Effector CD4-positive, alpha-beta T cell (primary cell): ENCODE results near the gene MDN1.

ENCODE experiments used
- DNase-seq: peaks from one replicate; pipeline ENCODE4 v3.0.0-alpha.2; 2020

Gene MDN1

DNA sequence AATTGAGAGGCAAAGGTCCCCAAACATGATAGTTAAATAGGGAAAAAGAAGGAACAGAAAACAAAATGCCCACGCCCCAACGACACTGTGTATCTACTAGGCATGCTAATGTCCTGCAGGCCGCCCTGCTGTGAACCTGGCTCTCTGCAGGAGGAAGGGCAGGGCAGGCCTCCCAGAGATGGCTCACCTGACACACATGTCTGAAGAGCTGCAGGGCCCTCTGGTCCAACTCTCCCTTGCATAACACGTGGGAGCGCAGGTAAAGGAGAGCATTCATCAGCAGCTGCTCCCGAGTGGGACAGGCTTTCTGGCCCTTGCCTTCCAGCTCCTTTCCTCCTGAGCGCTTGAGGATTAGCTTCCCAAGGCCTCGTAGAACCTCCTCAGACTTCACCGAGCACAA is 127.3 kb downstream of the MDN1 start:
- DNase-seq, result no peak

DNA sequence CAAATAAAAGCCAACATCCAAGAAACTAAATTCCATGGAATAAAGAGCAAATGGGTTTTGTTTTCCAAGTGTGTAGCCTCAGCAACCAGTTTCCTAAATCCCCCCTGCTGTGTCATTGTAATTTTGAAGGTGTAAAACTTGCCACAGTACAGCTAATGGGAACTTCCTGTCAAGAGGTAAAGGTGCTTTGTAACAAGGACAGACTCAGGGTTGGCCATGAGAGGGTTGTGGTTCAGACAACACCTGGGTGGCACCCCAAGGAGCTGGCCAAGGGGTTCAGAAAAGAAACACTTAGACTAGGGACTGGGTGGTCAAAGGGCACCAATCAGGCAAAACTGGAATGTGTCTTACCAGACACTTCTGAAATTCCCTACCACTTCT is 128.7 kb downstream of the MDN1 start:
- DNase-seq, result no peak

DNA sequence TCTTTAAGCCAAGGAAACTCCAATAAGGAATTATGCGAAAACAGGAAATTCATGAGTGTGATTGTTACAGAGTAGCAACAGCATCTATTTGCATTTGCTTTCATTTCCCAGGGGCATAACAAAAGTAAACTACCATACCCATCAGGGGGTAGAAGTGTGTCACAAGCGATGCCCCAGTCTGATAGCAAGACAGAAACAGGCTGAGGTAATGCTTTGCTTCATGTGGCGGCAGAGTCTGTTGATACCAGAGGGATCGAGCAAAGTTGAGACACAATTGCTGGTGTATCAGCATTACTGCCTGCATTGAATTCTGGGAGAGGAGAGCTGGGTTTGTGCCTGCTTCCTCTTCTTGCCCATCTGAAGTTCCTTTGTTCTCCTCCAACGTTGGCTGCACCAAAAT is 129.9 kb downstream of the MDN1 start:
- DNase-seq, result no peak

DNA sequence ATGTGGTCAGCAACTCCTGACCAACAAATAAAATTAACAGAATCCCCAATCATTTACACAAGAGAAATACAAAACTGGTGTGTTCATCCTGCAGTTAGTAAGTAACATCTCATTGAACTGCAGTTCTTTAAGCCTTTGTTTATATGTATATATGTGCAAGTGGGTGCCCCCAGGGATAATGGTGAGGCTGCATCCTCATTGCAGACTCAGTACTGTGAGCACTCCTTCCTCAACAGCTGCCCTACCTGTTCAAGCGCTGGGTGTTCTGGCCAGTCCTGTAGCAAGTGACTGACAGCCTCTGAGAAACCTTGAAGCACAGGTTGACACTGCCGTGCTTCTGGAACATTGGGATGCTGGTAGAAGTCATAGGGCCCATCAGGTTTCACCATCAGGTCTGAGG is 131.3 kb downstream of the MDN1 start:
- DNase-seq, result no peak

DNA sequence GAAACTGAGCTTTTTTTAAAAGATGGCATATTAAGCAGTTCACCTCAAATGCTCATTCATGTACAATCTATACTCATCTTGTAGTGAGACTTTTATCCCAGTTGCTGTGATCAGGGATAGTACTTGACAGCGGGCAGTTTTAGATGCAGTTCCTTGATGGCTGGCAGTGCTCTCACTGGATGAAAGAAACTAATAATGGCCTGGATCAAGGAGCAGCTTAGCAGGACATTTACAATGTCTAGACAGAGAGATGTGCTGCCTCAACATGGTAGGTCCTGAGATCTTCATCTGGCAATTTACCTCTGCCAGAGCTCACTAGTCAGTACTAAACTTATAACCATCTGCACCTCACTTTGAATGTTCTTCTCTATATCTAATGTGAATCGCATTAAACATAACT is 134.3 kb downstream of the MDN1 start:
- DNase-seq, result no peak

DNA sequence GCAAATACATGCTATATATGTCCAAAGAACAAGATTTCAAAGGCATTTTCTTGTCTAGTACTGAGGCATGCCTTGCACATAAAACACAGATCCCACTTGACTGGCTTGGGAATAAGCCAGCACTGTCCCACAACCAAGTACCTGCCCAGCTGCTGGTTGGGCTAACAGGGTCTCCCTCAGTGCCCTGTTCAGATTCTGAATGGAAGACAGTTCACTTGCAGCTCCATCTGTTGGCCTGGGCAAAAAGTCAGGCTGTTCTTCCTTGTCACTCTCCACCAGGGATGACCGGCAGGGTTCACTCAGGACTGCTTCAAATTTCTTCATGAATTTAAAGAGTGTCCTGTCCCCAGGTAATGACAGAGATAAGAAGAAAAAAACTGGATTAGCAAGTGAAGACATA is 136.6 kb downstream of the MDN1 start:
- DNase-seq, result no peak

DNA sequence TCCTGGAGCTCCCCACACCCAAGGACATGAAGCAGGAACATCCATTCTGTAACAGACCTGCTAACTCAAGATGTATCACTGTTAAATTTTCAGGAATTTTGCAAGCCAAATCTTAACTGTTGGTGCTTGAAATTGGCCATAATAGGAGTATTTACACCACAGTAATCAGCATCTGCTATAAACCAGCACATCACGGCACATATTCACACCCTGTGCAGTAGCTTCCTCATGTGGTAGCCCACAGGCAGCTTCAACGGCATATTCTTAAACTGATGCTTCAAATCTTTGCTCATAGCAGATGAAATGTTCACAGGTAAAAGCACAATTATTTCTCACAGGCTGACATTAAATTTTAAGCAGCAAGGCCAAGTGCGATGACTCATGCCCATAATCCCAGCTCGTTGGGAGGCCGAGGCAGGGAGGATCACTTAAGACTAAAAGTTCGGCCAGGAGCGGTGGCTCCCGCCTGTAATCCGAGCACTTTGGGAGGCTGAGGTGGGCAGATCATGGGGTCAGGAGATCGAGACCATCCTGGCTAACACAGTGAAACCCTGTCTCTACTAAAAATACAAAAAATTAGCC is 137.5 kb downstream of the MDN1 start:
- DNase-seq, result no peak

DNA sequence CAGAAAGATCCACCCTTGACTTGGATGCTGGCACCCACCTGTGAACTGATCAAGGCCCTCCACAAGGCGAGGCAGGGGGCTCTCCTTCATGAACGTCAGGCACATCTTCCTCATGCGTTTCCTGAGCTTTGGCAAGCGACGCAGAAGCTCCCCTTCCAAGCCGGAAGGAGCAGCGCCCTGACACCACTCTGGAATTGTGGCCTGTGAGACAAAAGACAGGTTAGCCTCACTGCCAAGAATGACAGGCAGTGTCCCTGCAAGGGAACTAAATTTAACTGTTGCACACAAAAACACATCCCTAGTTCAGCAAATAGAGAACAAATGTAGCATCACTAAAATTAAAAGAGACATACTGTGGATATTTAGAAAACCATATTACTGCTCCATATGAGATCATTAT is 139.0 kb downstream of the MDN1 start:
- no peak for DNase-seq

DNA sequence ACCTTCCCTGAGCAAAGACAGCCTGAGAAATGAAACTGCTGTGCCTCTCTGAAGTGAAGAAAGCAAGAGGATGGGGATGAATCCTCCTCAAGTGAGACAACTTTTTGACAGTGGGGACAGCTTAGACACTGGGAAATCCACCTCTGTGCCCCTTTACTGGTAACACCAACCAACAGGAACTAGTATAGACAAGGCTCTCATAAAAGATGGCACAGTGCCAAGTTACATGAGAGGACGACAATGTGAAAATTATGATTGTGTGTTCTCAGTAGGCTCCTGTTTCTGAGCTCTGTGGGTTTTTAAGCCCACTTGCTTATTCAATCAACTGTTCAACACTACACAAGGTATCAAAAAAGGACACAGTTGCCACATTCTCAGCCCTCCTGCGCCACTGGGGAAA is 139.4 kb downstream of the MDN1 start:
- no peak for DNase-seq

DNA sequence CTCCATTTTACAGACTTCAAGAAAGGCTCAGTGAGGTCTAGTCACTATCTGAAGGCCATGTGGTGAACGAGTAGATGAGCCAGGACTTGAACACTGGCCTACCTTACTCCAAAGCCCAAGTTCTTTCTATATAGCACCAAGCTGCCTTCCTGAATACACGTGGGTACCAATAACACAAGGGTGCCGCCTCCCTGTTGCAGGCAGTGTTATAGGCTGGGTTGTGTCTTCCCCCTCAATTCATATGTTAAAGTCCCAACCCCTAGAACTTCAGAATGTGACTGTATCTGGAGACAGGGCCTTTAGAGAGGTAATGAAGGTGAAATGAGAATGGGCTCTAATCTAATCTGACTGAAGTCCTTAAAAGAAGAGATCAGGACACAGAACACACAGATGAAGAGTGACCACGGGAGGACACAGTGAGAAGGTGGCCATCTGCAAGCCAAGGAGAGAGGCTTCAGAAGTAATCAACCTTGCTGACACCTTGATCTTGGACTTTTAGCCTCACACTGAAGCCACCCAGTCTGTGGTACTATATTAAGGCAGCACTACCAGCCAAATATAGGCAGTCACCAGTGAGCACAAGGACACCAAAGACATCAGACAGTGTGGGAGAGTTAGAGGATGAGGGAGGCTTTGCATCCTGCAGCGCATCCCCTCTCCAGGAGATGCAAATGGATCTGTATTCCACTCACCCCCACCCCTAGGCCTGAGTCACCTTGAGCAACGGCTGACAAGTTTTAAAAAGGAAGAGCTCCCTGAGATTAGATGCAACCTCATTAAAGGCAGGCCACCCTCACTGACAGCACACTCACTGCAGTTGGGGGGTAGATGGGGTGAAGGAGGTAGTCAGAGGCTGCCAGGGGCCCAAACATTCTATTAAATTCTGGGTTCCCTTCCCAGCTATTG is 140.1 kb downstream of the MDN1 start:
- no peak for DNase-seq

DNA sequence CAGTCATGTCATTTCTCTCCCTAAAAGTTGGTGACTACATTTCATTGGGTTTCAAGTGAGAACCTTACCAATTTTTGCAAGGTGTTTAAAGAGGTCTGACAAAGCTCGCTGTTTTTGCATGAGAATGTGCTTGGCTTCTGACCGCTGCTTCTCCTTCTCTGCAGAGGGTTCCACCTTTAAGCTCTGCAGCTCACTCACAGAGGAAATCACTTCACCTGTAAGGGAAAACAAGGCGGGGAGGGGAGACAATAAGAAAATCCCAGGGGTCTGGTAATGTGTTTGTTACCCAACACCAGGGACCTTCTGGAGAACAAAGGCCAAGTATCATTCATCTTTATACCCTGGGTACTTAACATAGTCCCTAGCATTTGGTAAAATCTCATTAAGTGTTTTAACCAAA is 141.1 kb downstream of the MDN1 start:
- no peak for DNase-seq

DNA sequence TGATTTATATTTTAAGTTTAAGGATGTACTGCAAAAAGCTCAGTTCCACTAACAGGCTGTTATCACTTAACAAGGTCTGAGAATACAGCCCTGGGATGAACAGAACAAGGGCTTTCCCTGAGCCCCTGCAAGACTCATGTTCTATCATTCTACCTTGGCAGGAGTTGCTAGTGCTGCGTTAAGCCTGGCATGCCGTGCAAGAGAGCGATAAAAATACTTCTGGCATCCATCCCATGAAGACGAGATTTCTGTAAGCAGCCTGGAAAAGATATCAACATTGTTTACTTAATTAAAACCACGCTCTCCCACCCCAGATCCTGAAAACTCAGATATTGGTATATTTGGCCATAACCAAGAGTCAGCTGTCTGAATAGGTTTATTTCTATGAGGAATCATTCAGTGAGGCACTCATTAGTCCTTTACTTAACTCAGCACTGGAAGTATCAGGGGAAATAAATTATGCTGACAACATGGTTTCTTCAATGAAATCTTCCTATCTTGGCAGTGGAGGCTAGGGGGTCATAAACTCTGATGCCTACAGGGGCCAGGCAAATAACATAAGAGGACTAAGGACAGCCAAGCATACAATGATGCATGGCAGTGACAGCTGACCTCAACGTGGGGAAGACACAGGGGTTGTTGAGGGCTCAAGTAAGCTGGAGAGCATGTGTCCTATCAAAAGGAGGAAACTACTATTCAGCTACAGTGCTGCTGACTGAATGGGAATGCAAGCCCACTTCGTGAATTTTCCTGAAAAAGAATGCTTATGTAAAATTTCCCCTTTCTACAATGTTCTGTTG is 143.4 kb downstream of the MDN1 start:
- DNase-seq, result no peak

DNA sequence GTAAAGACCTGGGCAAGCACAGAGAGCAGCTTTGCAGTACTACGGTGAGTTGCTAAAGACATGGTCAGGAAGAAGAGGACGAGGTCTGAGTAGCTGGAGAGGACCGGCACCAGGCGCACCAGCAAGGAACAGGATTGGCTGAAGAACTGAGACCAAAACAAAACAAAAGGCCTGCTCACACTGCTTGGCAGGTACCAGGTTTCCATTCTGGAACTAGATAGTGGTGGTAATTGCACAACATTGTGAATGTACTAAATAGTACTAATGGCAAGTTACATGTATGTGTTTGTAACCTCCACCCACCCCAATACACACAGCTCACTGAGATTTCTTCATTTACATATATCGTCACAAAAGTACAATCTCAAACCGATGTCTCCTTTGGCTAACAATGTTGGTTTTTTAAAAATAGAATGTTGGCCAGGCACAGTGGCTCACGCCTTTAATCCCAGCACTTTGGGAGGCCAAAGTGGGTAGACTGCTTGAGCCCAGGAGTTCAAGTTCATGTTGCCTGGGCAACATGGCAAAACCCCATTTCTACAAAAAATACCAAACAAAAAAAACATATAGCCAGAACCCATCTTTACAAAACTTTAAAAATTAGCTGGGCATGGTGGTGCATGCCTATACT is 148.5 kb downstream of the MDN1 start:
- no peak for DNase-seq

DNA sequence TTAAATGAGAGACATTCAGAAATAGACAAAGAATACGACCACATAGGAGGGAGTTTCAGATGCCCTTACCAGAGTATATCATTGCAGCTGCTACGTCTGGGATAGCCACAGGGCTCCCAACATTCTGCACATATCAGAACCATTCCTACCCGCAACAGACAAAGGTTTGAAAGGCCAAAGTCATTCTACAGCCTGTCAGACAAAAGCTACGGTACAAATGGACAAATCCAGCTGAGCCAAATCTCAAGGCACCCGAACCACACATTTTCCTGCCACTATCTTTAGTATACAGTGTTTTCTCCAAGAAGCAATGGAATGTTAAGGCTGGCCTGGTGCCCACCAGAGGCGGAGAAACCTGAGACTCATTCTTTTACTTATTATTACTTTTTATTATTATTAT is 150.6 kb downstream of the MDN1 start:
- DNase-seq, result no peak

DNA sequence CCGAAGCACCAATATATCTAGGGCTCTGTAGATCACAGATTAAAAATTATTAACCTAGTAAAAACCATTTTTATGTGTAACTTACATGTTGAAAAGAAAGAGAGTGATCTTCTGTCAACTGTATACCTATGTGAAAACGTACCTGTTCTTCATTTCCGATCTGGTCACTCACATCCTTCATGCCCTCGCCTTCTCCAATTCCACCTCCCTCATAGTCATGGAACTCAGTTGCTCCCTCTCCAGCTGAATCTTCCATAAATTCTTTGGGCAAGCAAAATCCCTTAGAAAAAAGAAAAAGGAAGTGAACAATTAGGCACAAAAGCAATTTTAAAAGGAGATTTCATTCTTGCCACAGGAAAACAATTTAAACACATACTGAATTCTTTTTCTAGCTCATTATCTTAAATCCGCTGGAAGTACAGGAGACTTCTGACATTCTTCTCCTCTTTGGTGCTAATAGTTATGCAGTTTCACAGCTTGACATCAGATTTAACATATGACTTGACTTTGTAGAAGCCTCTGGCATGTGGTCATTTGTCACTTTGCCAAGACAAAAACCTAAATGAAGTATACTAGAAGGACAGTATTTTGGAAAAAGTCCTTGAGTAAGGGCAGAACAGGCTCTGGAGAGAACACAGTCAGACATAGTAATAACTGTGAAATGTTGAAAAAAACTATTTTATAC is 151.6 kb downstream of the MDN1 start:
- DNase-seq, result no peak

DNA sequence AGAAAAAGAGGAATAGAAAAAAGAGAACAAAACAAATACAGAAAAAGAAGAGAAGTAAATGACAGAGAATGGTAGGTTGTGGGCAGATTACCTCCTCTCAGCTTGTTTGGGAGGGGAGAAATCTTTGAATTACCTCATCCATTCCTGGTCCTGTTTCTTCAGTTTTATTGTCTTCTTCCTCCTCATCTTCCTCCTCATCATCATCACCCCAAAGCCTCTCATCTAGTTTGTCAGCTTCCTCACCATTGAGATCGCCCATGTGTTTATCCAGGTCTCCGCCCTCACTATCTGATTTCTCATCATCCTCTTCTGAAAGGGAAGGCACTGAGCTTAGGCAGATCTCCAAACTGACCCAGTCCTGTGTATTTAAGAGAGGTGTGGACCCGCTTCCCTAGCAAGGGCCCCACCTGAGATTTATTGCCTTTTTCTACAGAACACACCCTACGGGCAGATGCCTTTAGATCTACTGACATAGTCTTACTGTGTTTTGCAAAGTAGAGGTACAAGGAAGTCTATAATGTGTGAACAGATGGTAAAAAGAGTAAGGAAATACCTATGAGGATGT is 156.9 kb downstream of the MDN1 start:
- no peak for DNase-seq

DNA sequence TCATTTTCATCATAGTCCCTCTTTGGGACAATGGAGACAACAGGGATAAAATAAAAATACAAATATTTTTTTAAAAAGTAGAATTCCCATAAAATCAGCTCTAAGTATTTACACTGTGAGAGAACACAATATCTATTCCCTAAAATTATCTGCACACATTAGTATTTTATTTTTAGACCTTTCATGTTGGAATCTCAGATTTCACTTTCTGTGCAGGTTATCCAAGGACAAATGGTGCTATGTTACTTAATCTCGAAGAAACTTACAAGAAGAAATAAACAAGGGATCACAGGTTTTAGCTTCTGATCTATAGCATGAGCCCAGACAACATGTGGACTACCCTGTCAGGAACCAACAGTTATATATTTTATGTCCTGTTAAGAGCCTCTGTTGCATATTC is 158.0 kb downstream of the MDN1 start:
- DNase-seq, result no peak

DNA sequence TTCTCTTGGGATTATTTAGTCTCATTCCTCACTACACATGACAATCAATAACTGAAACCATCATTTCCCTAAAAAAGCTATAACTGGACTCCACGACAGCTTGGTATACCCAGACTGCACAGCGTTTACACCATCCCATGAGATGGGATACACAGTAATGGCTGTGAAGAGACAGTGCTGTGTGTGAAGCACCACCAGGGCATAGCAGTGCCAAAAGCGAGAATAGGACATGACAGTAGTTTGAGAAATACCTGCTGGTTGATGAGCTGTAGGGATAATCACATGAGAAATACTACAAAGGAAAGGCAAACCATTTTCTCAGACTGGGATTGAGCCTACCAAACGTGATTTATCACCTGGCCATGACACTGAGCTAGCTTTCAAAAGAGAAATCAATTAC is 158.6 kb downstream of the MDN1 start:
- DNase-seq, result no peak

DNA sequence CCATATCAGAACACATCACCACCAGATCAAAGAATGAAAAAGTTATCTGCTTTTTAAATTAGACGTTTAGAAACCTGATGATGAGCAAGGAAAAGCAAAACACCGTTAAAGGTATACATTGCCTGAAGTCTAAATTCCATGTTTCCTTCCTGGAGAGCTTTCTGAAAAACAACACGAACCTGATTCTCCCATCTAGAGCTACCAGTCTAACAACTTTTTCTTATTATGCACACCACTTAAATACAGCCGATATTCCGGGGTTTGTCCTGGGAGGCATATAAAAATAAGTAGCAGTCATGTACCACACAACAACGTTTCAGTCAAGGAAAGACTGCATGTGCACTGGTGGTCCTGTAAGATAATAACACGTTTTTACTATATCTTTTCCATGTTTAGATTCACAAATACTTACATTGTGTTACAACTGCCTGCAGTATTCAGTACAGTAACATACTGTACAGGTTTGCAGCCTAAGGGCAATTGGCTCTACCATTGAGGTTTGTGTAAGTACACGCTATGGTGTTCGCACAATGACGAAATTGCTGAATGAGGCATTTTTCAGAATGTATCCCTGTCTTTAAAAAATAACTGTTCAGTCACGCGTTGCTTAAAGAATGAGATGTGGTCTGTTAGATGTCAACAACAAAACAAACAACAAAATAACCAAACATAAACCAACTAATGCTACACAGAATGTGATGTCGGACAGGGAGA is 162.0 kb downstream of the MDN1 start:
- no peak for DNase-seq

DNA sequence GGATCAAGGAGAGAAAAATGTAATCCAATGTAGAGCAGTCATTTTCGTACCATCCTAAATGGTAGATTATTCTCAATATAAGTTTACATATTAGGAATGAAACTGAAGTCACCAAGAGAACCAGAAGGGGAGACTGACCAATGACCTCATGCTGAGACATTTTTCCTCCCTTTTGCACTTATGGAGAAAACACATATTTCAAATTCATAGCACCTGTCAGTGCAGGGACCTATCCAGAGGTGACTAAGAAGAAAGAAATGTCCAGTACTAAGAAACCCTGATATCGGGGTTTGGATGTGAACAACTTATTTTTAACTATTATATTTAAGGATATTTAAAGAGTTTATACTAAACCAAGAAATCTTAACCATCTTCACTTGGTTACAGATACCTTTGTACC is 164.5 kb downstream of the MDN1 start:
- no peak for DNase-seq

DNA sequence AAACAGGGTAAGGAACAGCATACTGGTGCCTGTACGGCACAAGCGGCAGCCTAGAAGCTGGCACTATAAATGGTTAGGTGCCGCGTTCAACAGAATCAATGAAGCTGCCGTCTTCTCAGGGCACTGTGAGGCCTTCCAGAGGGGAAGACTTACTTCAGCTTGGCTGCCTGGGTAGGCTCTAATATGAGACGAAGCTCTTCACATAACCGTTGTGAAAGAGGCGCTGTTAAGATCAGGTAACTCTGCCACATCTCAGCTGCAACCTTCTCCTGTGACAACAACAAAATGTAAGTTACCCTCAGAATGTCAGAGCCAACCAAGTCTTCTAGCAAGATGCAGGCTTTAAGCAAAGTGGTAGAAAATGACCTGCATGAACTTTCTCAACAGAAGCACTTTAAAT is 169.0 kb downstream of the MDN1 start:
- DNase-seq, result no peak

DNA sequence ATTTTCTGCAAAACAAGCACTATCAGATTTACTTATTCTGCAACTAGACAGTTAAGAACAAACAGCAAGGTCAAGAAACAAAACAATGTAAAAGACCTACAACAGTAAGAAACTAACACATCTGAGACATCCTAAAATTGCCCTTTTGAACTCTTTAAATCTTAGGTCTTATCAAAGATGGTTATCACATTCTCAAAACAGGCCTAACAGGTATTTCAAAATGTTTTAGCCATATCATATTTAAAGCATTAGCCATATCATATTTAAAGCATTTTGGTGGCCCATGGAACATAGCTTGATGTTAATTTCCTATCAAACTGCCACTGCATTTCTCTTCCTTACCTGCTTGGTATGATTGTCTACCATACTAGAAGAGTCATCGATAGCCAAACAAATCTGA is 169.9 kb downstream of the MDN1 start:
- DNase-seq, result no peak
